H1 (cell line): ENCODE measurements around the gene CCR9. TPM values are rescaled to one million over a fixed set of nuclear protein-coding genes. Genes with fewer than 3 reads are reported as not detected.

ENCODE experiments used
- FOSL1 ChIP-seq: IDR thresholded peaks from 2 replicates; pipeline ENCODE4 v1.6.1; 2011; ENCODE audit warnings: mild to moderate bottlenecking, low read depth, low read length, moderate library complexity; ENCODE audit not compliant: insufficient read depth
- GABPA ChIP-seq: IDR thresholded peaks from 2 replicates; pipeline ENCODE4 v1.6.1; 2011; ENCODE audit warnings: mild to moderate bottlenecking, low read length, moderate library complexity, borderline replicate concordance; ENCODE audit not compliant: insufficient read depth
- JUND ChIP-seq: IDR thresholded peaks from 2 replicates; pipeline ENCODE4 v1.6.1; 2011; ENCODE audit warnings: mild to moderate bottlenecking, improper control_type of control experiment, low read length
- KDM1A ChIP-seq: fragments of 200-600, 300-600 bp; sonication (generic); IDR thresholded peaks from 2 replicates; pipeline ENCODE4 v1.7.1; 2016; ENCODE audit warnings: mild to moderate bottlenecking, low read length, borderline replicate concordance
- POU5F1 ChIP-seq: IDR thresholded peaks from 2 replicates; pipeline ENCODE4 v1.6.1; 2011; ENCODE audit warnings: low read depth, mild to moderate bottlenecking, low read length, moderate library complexity
- SIN3A ChIP-seq, 2 experiments: IDR thresholded peaks in 1 of 2; conservative IDR thresholded peaks in 1 of 2; 2 replicates each; pipeline ENCODE4 v1.6.1; 2011 to 2012; ENCODE audit warnings: low read length in 2 of 2, improper control_type of control experiment in 1 of 2, low read depth in 1 of 2, mild to moderate bottlenecking in 1 of 2
- SIX5 ChIP-seq: IDR thresholded peaks from 2 replicates; pipeline ENCODE4 v1.6.1; 2011; ENCODE audit warnings: mild to moderate bottlenecking, low read depth, low read length
- SP4 ChIP-seq: IDR thresholded peaks from 2 replicates; pipeline ENCODE4 v1.6.1; 2012; ENCODE audit warnings: low read length, inconsistent platforms
- polyA plus RNA-seq, 7 experiments: library from polyadenylated mRNA; depleted of rRNA in 3 of 7; stranded (reverse) in 5 of 7; unstranded in 2 of 7; fragments of >200 nt in 5 of 7; fragments of 200-250 nt in 2 of 7; gene quantifications; 1 replicate in 5 of 7; 2 replicates in 1 of 7; 4 replicates in 1 of 7; pipeline versions ENCODE4 v1.2.1 to v1.2.3, GENCODE V29; 2011 to 2013; ENCODE audit warnings: missing spikeins in 2 of 7, mixed read lengths in 2 of 7
- total RNA-seq: library from RNA; stranded (reverse); fragmentation: NEBNext Ultra II Directional; extraction: Animal tissue kit (Norgen Biotek cat#: 25700); gene quantifications from 2 replicates; pipeline ENCODE4 v1.2.1, GENCODE V29; 2021

The CCR9 gene
- total and polyA plus RNA-seq, 2 of the 8 experiments (the other 6 are each of a cell fraction or from before 2014, with no cell fraction given), result not detected

DNA sequence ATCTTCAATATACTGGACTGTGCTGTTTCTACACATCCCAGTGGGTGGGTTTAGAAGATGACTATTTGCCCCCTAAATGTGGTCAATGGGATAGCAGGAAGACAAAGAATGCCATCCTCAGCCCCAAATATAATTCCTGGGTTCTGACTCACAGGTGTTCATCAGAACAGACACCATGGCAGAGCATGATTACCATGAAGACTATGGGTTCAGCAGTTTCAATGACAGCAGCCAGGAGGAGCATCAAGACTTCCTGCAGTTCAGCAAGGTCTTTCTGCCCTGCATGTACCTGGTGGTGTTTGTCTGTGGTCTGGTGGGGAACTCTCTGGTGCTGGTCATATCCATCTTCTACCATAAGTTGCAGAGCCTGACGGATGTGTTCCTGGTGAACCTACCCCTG lies 60.0 kb downstream of the CCR9 start (continued):
- TF ChIP-seq JUND (no peak), KDM1A (no peak), SIX5 (no peak), SP4 (no peak), SIN3A (conservative IDR thresholded peaks at IDR 0.05 in 1 of 2, IDR thresholded peaks at IDR 0.05 in 1 of 2; ENCODE audit: low read depth in 1 of 2, low read length in 2 of 2) (no peak), FOSL1 (no peak), POU5F1 (no peak), GABPA (no peak)
